Measurements from ENCODE around the gene CLCF1. TPM values are rescaled to one million over a fixed set of nuclear protein-coding genes. Genes with fewer than 3 reads are reported as not detected.
A peak's percentile ranks its signal among the peaks of the same experiment; 100 is the strongest.

CLCF1 gene
- total RNA-seq, 1 donor, result 9.4 TPM

DNA sequence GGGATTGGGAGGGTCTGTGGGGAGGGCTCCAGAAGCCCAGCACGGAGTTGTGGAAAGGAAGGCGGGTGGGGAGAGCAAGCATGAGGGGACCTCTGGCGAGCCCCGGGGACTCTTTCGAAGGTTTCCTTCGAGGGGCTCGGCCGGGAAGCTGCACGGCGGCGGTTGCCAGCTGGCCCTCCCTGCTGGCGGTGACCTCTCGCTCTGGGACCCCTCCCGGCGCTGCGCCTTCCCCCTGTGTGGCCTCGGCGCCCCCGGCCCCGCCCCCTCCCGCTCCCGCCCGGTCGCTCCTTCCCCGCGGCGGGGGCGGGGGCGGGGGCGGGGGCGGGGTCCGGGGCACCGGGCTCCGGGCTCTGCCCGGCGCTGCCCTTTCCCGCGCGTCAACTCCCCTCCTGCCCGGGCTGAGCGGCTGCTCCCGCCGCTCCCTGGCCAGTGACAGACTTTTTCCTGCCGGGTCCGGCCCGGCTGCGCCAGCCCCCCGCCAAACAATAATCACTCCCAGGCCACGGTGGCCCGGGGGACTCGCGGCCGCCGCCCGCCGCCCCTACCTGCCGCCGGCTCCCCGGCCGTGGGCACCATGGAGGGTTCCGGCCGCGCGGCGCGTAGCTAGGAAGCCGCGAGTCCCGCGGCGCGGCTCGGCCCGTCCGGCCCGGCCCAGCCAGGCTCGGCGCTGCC is 941 bp downstream of the CLCF1 start:
- TF ChIP-seq, protein P1, sequence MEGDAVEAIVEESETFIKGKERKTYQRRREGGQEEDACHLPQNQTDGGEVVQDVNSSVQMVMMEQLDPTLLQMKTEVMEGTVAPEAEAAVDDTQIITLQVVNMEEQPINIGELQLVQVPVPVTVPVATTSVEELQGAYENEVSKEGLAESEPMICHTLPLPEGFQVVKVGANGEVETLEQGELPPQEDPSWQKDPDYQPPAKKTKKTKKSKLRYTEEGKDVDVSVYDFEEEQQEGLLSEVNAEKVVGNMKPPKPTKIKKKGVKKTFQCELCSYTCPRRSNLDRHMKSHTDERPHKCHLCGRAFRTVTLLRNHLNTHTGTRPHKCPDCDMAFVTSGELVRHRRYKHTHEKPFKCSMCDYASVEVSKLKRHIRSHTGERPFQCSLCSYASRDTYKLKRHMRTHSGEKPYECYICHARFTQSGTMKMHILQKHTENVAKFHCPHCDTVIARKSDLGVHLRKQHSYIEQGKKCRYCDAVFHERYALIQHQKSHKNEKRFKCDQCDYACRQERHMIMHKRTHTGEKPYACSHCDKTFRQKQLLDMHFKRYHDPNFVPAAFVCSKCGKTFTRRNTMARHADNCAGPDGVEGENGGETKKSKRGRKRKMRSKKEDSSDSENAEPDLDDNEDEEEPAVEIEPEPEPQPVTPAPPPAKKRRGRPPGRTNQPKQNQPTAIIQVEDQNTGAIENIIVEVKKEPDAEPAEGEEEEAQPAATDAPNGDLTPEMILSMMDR (IDR thresholded peaks at IDR 0.05; ENCODE audit: insufficient read depth, low read length), result no peak
- peak overlapping the region; percentile 70 for H3K4me3 ChIP-seq (ENCODE audit: low read depth, low read length)
- no peak for DNase-seq (ENCODE audit: low read depth)

DNA sequence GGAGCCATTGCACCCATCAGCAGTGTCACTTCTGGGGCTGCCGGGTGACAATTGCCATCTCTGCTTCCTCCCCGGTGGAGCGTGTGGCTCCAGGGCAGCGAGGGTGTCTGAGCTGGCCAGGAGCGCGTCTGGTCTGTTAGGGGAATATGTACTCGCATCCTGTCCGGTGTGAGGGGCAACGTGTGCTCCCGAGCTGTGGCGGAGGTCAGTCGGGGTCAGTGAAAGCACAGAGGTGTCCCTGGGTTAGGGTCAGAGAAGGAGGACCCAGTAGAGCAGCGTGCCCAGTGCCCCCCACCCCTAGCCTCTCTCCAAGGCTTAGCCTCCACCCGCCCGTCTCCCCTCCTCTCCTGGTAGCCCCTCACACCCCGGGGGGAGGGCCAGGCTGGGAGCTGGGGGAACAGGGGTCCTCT is 1.5 kb downstream of the CLCF1 start:
- DNase-seq (ENCODE audit: low read depth), result no peak
- peak overlapping the region; percentile 70 for H3K4me3 ChIP-seq (ENCODE audit: low read depth, low read length)
- TF ChIP-seq, protein P1 (IDR thresholded peaks at IDR 0.05; ENCODE audit: insufficient read depth, low read length), result no peak

DNA sequence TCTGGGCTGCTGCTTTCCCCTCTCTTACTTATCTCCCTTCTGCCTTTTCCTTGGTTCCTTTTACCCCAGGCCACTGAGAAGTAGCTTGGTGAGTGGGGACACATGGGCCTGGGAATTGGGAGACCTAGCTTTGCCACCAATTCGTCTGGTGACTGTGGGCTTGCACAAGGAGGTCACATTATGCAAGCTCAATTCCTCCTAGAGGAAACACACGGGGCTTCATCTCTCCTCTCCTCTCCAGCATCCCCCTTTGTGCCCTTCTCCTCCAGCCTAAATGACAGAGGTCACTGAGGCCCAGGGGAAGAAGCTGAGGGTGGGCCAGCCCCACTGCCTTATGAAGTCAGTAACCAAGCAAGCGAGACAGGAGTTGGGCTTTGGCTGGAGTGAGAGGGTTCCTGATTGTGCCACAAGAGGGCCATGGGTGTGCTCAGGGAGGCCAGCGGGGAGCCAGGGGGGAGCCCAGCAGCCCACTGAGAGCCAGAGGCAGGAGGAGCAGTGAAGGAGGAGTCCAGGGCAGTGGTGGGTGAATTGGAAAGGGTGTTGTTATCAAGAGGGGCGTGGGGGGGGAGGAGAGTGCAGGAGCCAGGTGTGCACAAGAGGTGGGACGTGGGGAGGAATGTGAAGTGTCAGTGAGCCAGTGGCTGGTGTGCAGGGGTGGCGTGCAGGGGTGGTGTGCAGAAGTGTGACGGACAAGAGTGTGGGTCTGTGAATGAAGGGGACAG is 2.0 kb downstream of the CLCF1 start:
- TF ChIP-seq, protein P1 (IDR thresholded peaks at IDR 0.05; ENCODE audit: insufficient read depth, low read length), result peak; percentile 72
- peak; percentile 60 for DNase-seq (ENCODE audit: low read depth)
- peak overlapping the region; percentile 70 for H3K4me3 ChIP-seq (ENCODE audit: low read depth, low read length)

DNA sequence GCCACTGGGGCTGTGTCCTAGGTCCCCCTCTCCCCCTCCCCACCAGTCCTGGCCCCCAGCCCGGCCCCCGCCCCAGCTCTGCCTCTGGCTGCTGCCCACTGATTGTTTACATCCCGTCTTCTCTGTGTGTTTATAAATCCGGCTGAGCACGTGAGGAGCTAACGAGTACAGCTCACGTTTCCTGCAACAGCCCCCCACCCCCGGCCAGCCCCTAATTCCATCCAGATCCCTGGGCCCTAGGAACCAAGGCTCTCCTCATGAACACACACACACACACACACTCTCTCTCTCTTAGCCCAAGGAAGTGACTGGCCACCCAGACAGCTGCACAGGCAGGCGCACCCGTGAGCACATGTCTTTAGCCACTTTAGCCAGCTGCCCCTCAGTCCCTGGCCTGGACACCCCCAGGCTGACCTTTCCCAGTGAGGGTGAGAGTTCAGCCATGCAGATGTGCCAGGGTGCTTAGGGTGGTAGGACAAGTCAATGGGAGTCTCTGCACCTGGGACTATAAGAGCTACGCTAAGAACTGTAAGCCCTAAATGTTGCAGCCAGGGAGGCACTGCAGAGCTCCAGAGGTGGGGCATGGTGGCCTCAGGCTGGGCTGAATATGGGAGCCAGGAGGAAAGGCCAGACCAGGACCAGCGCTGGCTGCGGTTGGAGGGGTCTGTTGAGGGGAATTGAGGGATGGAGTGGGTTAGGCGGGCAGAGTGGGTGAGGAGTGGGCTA is 2.9 kb downstream of the CLCF1 start:
- peak overlapping the region; percentile 70 for H3K4me3 ChIP-seq (ENCODE audit: low read depth, low read length)

DNA sequence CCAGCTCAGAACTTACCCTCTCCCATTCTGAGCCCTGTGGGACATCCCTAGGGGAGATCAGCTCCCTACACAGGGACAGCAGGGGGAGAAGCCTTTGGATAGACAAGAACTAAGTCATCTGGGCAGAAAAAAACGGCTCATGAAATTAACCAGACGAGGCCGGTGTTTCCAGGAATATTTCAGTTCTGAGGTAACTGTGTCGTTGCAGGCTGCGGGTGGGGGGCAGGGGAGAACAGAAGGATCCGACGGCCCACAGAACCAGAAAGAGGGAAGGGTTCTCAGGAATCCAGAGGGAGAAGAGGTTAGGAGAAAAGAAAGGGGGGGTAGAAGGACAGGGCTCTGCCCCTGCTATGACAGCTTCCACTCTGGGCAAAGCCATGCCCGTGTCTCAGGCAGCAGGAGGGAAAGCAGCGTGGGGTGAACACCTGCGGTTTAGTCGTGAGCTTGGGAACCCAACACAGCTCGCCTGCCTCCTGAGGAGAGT is 3.6 kb downstream of the CLCF1 start:
- H3K4me3 ChIP-seq (ENCODE audit: low read depth, low read length), result peak overlapping the region; percentile 37
- DNase-seq (ENCODE audit: low read depth), result peak; percentile 45
- TF ChIP-seq, protein P1 (IDR thresholded peaks at IDR 0.05; ENCODE audit: insufficient read depth, low read length), result no peak

More for the DNA sequence above, 2.9 kb downstream of the CLCF1 start:
- TF ChIP-seq, protein P1 (IDR thresholded peaks at IDR 0.05; ENCODE audit: insufficient read depth, low read length), result no peak
- DNase-seq (ENCODE audit: low read depth), result no peak

DNA sequence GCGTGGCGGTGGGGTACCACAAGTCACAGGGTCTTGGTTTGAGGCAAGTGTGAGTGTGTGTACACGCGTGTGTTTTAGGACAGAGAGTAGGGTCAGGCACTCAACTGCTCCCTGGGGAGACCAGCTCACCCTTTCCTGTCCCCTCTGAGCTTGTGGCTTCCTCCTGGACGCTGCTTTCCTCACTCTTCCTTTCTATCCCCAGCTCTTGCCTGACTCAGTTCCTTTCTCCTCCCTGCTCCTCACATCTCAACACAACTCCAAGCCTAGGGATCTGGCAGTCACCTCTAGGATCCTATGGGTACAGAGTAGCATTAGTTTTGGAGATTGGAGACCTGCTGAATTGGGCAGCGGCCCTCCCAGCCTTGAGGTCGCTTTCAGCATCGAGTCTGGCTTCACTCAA is 4.1 kb downstream of the CLCF1 start:
- TF ChIP-seq, protein P1 (IDR thresholded peaks at IDR 0.05; ENCODE audit: insufficient read depth, low read length), result no peak
- H3K4me3 ChIP-seq (ENCODE audit: low read depth, low read length), result no peak overlapping the region
- no peak for DNase-seq (ENCODE audit: low read depth)

Data from fibroblast of the aortic adventitia (primary cell).